PFSK-1 (cell line): ENCODE results near the gene OR52E1.

Experiments used
- FOXP2 ChIP-seq: optimal IDR thresholded peaks from 2 replicates; pipeline ENCODE3; 2011; ENCODE audit warnings: borderline replicate concordance, control low read depth, inconsistent platforms; ENCODE audit not compliant: insufficient read depth; ENCODE audit errors: extremely low read length, extremely low read depth
- POLR2AphosphoS5 ChIP-seq: IDR thresholded peaks from 2 replicates; pipeline ENCODE4 v1.6.1; 2012; ENCODE audit warnings: low read depth, mild to moderate bottlenecking, control low read depth, low read length, moderate library complexity
- REST ChIP-seq, 2 experiments: IDR thresholded peaks; 2 replicates each; pipeline versions ENCODE4 v1.6.1 to v1.8.0; 2011 to 2012; ENCODE audit warnings: low read depth in 2 of 2, low read length in 2 of 2, control low read depth in 1 of 2, inconsistent platforms in 1 of 2, mild to moderate bottlenecking in 1 of 2, moderate library complexity in 1 of 2; ENCODE audit not compliant: insufficient read depth in 1 of 2
- SIN3A ChIP-seq: IDR thresholded peaks from 2 replicates; pipeline ENCODE4 v1.6.1; 2012; ENCODE audit warnings: mild to moderate bottlenecking, low read length, moderate library complexity, borderline replicate concordance; ENCODE audit not compliant: insufficient read depth
- TAF1 ChIP-seq: IDR thresholded peaks from 2 replicates; pipeline ENCODE4 v1.6.1; 2012; ENCODE audit warnings: low read length, control low read depth, borderline replicate concordance; ENCODE audit not compliant: insufficient read depth

The OR52E1 gene

GRCh38 chr11:5102246-5102645 is 32.9 kb downstream of the OR52E1 start:
- TF ChIP-seq POLR2AphosphoS5 (no peak), FOXP2 (no peak), TAF1 (no peak)

- TF ChIP-seq TAF1: no peak
- TF ChIP-seq FOXP2: no peak
- no peak for TF ChIP-seq POLR2AphosphoS5
- no peak for TF ChIP-seq REST (IDR thresholded peaks at IDR 0.05; ENCODE audit: insufficient read depth in 1 of 2, low read depth in 2 of 2, low read length in 2 of 2)
- TF ChIP-seq SIN3A: no peak
These were observed 33.7 kb downstream of the OR52E1 start for GRCh38 chr11:5103066-5103465.

- TF ChIP-seq SIN3A: no peak
- TF ChIP-seq TAF1: no peak
- TF ChIP-seq FOXP2: no peak
- no peak for TF ChIP-seq POLR2AphosphoS5
- no peak for TF ChIP-seq REST (IDR thresholded peaks at IDR 0.05; ENCODE audit: insufficient read depth in 1 of 2, low read depth in 2 of 2, low read length in 2 of 2)
These were observed 37.9 kb downstream of the OR52E1 start for GRCh38 chr11:5107285-5107684.

- no peak for TF ChIP-seq REST (IDR thresholded peaks at IDR 0.05; ENCODE audit: insufficient read depth in 1 of 2, low read depth in 2 of 2, low read length in 2 of 2)
- TF ChIP-seq TAF1: no peak
- no peak for TF ChIP-seq SIN3A
- TF ChIP-seq POLR2AphosphoS5: no peak
- no peak for TF ChIP-seq FOXP2
These were observed 46.0 kb downstream of the OR52E1 start for GRCh38 chr11:5115339-5115738.

- TF ChIP-seq FOXP2 (no peak), POLR2AphosphoS5 (no peak), REST (IDR thresholded peaks at IDR 0.05; ENCODE audit: insufficient read depth in 1 of 2, low read depth in 2 of 2, low read length in 2 of 2) (no peak), SIN3A (no peak), TAF1 (no peak)
These were observed 48.2 kb downstream of the OR52E1 start for GRCh38 chr11:5117588-5117987.

- TF ChIP-seq POLR2AphosphoS5 (no peak), FOXP2 (no peak), SIN3A (no peak), REST (IDR thresholded peaks at IDR 0.05; ENCODE audit: insufficient read depth in 1 of 2, low read depth in 2 of 2, low read length in 2 of 2) (no peak)
These were observed 49.5 kb downstream of the OR52E1 start for GRCh38 chr11:5118893-5119292.
